Stimulated activated CD4-positive, alpha-beta T cell treated with anti-CD3 and anti-CD28 coated beads, Interleukin-2, amount 100 ng/mL, for 4 hours (primary cell): ENCODE measurements around the gene PPP3CA.
A peak's percentile ranks its signal among the peaks of the same experiment; 100 is the strongest.

ENCODE experiments used
- DNase-seq: peaks from one replicate; pipeline ENCODE4 v3.0.0-alpha.2; 2020; ENCODE audit warnings: low read depth

The PPP3CA gene

GRCh38 chr4:101175896-101176676, 171.2 kb downstream of the PPP3CA start:
- no peak for DNase-seq

GRCh38 chr4:101174679-101175345, 172.5 kb downstream of the PPP3CA start:
- DNase-seq = no peak

GRCh38 chr4:101172369-101172768, 175.0 kb downstream of the PPP3CA start:
- DNase-seq = no peak

GRCh38 chr4:101171747-101172146, 175.6 kb downstream of the PPP3CA start:
- DNase-seq = no peak

- peak; percentile 33 for DNase-seq
Measured at GRCh38 chr4:101169044-101170014, 178.0 kb downstream of the PPP3CA start.

- DNase-seq = no peak
Measured at GRCh38 chr4:101163936-101164335, 183.4 kb downstream of the PPP3CA start.

- no peak for DNase-seq
Measured at GRCh38 chr4:101162990-101163380, 184.3 kb downstream of the PPP3CA start.

- DNase-seq = no peak
Measured at GRCh38 chr4:101160792-101161592, 186.3 kb downstream of the PPP3CA start.

GRCh38 chr4:101158507-101158906, 188.8 kb downstream of the PPP3CA start:
- no peak for DNase-seq

- DNase-seq = no peak
Measured at GRCh38 chr4:101158134-101158482, 189.2 kb downstream of the PPP3CA start.

GRCh38 chr4:101157415-101158133, 189.8 kb downstream of the PPP3CA start:
- no peak for DNase-seq

- no peak for DNase-seq
Measured at GRCh38 chr4:101156619-101157310, 190.6 kb downstream of the PPP3CA start.

- no peak for DNase-seq
Measured at GRCh38 chr4:101155945-101156344, 191.4 kb downstream of the PPP3CA start.

- DNase-seq = no peak
Measured at GRCh38 chr4:101155368-101155767, 192.0 kb downstream of the PPP3CA start.

GRCh38 chr4:101153653-101154052, 193.7 kb downstream of the PPP3CA start:
- no peak for DNase-seq

GRCh38 chr4:101152521-101152920, 194.8 kb downstream of the PPP3CA start:
- DNase-seq = no peak

GRCh38 chr4:101148551-101148950, 198.8 kb downstream of the PPP3CA start:
- DNase-seq = no peak

GRCh38 chr4:101147283-101147682, 200.0 kb downstream of the PPP3CA start:
- DNase-seq = no peak

GRCh38 chr4:101145021-101145420, 202.3 kb downstream of the PPP3CA start:
- no peak for DNase-seq

- no peak for DNase-seq
Measured at GRCh38 chr4:101142259-101142658, 205.1 kb downstream of the PPP3CA start.
